Measurements from ENCODE around the gene RNF34.

- TF ChIP-seq, protein P1, sequence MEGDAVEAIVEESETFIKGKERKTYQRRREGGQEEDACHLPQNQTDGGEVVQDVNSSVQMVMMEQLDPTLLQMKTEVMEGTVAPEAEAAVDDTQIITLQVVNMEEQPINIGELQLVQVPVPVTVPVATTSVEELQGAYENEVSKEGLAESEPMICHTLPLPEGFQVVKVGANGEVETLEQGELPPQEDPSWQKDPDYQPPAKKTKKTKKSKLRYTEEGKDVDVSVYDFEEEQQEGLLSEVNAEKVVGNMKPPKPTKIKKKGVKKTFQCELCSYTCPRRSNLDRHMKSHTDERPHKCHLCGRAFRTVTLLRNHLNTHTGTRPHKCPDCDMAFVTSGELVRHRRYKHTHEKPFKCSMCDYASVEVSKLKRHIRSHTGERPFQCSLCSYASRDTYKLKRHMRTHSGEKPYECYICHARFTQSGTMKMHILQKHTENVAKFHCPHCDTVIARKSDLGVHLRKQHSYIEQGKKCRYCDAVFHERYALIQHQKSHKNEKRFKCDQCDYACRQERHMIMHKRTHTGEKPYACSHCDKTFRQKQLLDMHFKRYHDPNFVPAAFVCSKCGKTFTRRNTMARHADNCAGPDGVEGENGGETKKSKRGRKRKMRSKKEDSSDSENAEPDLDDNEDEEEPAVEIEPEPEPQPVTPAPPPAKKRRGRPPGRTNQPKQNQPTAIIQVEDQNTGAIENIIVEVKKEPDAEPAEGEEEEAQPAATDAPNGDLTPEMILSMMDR (IDR thresholded peaks at IDR 0.05; ENCODE audit: low read depth, low read length), result no peak
- no peak for TF ChIP-seq POLR2A (IDR thresholded peaks at IDR 0.05; ENCODE audit: extremely low read depth, insufficient read length)
Measured at GRCh38 chr12:121438905-121439304, 39.0 kb downstream of the RNF34 start.
